K562 (cell line): ENCODE results near the gene KCTD1. TPM values are rescaled to one million over a fixed set of nuclear protein-coding genes. Genes with fewer than 3 reads are reported as not detected.

ENCODE experiments used
- ATAC-seq: fragments of 200-7000 bp; cut with Tn5 transposase; 3 replicates; pipeline ENCODE4 v1.9.1; 2020; ENCODE audit warnings: moderate library complexity
- BruUV-seq: library from RNA; stranded (reverse); fragments of 400-500 nt; replicated peaks from 2 replicates; lab custom pipeline; 2021; lab: Mats Ljungman, UMichigan
- CTCF ChIA-PET: fragments of 300-600 bp; formaldehyde crosslinking; extraction: SDS; loops from one replicate; lab custom pipeline; 2021; ENCODE audit warnings: low intra/inter-chr PET ratio; lab: Yijun Ruan, JAX
- POLR2A ChIA-PET: fragments of 300-600, 350-650 bp; sonication (Branson Sonifier 250); formaldehyde crosslinking; extraction: SDS; loops from one replicate; lab custom pipeline; 2021; ENCODE audit warnings: antibody characterized with exemption, inconsistent platforms; lab: Yijun Ruan, JAX
- DNase-seq, 4 experiments: peaks; one replicate each; pipeline versions ENCODE4 v3.0.0 to v3.0.0-alpha.2; 2011 to 2018; ENCODE audit warnings: low spot score in 3 of 4, mixed read lengths in 3 of 4; ENCODE audit errors: extremely low read depth in 1 of 4
- FAIRE-seq: peaks from 2 replicates; lab custom pipeline; 2011; peaks lifted over from hg19 to GRCh38; lab: Jason Lieb, UNC
- H2AFZ ChIP-seq: 2 replicates; pipeline ENCODE4 v1.6.0; 2011; ENCODE audit warnings: low read depth, low read length, control low read depth, inconsistent platforms
- H3K27ac ChIP-seq: fragments of 200-600 bp; 3 replicates; pipeline ENCODE4 v1.8.0; 2011; ENCODE audit warnings: low read depth, mild to moderate bottlenecking, control low read depth, inconsistent platforms, low read length, moderate library complexity, mixed read lengths; ENCODE audit errors: extremely low read depth
- H3K27me3 ChIP-seq, 2 experiments: fragments of 300-600 bp in 1 of 2; 2 replicates in 1 of 2; 3 replicates in 1 of 2; pipeline versions ENCODE4 v1.6.0 to v1.8.0; 2011; ENCODE audit warnings: inconsistent platforms in 2 of 2, low read length in 2 of 2, mild to moderate bottlenecking in 1 of 2, mixed read lengths in 1 of 2, moderate library complexity in 1 of 2; ENCODE audit not compliant: control insufficient read depth in 2 of 2, insufficient read depth in 2 of 2
- H3K36me3 ChIP-seq: fragments of 300-600 bp; 3 replicates; pipeline ENCODE4 v1.8.0; 2011; ENCODE audit warnings: mild to moderate bottlenecking, low read length, inconsistent platforms; ENCODE audit not compliant: control insufficient read depth, insufficient read depth
- H3K4me1 ChIP-seq, 2 experiments: fragments of 200-600 bp in 1 of 2; replicated peaks in 1 of 2; 2 replicates in 1 of 2; 3 replicates in 1 of 2; pipeline versions ENCODE4 v1.5.1 to v1.8.0; 2011; ENCODE audit warnings: inconsistent platforms in 2 of 2, low read length in 2 of 2, mild to moderate bottlenecking in 1 of 2, mixed read lengths in 1 of 2, moderate library complexity in 1 of 2; ENCODE audit not compliant: control insufficient read depth in 2 of 2, insufficient read depth in 2 of 2
- H3K4me2 ChIP-seq: 2 replicates; pipeline ENCODE4 v1.6.1; 2011; ENCODE audit warnings: low read length, control low read depth, inconsistent platforms, mixed read lengths; ENCODE audit not compliant: insufficient read depth
- H3K4me3 ChIP-seq: fragments of 200-600 bp; sonication (generic), shearing (Covaris generic); 2 replicates; pipeline ENCODE4 v1.5.1; 2016; ENCODE audit warnings: control low read depth, inconsistent platforms
- H3K79me2 ChIP-seq: fragments of 200-600 bp; 3 replicates; pipeline ENCODE4 v1.8.0; 2011; ENCODE audit warnings: low read length, inconsistent platforms; ENCODE audit not compliant: control insufficient read depth, insufficient read depth
- H3K9ac ChIP-seq, 2 experiments: 2 replicates each; pipeline versions ENCODE4 v1.6.0 to v1.6.1; 2011; ENCODE audit warnings: low read depth in 2 of 2, low read length in 2 of 2, control low read depth in 1 of 2, inconsistent platforms in 1 of 2, mild to moderate bottlenecking in 1 of 2, mixed read lengths in 1 of 2; ENCODE audit not compliant: insufficient read depth in 1 of 2
- H3K9me1 ChIP-seq: one replicate; pipeline ENCODE4 v1.6.0; 2011; ENCODE audit warnings: inconsistent platforms, mild to moderate bottlenecking, low read length, moderate library complexity; ENCODE audit not compliant: control insufficient read depth, insufficient read depth
- H3K9me3 ChIP-seq: replicated peaks from 2 replicates; pipeline ENCODE4 v1.5.1; 2011; ENCODE audit warnings: low read depth, low read length, inconsistent platforms; ENCODE audit not compliant: control insufficient read depth, insufficient read depth
- H4K20me1 ChIP-seq: replicated peaks from 2 replicates; pipeline ENCODE4 v1.6.1; 2011; ENCODE audit warnings: low read length, inconsistent platforms, mixed read lengths; ENCODE audit not compliant: control insufficient read depth, insufficient read depth
- CBX5 ChIP-seq: IDR thresholded peaks from 2 replicates; pipeline ENCODE4 v1.6.1; 2014; ENCODE audit warnings: low read depth, borderline replicate concordance
- POLR2B ChIP-seq: fragments of 450-650 bp; IDR thresholded peaks from 2 replicates; pipeline ENCODE4 v1.6.1; 2018; ENCODE audit warnings: low read depth; ENCODE audit not compliant: partially characterized antibody
- PTRF ChIP-seq: fragments of 450-650 bp; IDR thresholded peaks from 2 replicates; pipeline ENCODE4 v1.6.1; 2016; ENCODE audit warnings: mild to moderate bottlenecking, missing genetic modification characterization, missing compliant biosample characterization
- SMARCA5 ChIP-seq: fragments of 450-650 bp; IDR thresholded peaks from 2 replicates; pipeline ENCODE4 v1.6.1; 2016
- TFAM ChIP-seq: fragments of 250-450 bp; sonication (Bioruptor Pico); conservative IDR thresholded peaks from 2 replicates; pipeline ENCODE4 v1.5.0; 2021; ENCODE audit warnings: mild to moderate bottlenecking, moderate library complexity
- ZBED1 ChIP-seq: IDR thresholded peaks from 2 replicates; pipeline ENCODE4 v1.6.1; 2014
- WGBS: fragments of 100-300 bp; shearing (Covaris generic); methylation state at CpG from one replicate; pipeline ENCODE4 v1.1.6; 2016; ENCODE audit warnings: low coverage, mixed read lengths; ENCODE audit not compliant: insufficient coverage; ENCODE audit errors: missing lambda C conversion rate; 5-methylcytosine and 5-hydroxymethylcytosine counted together
- in situ Hi-C: fragments of 300-500 bp; cut with MboI; formaldehyde crosslinking; loops from 4 replicates; pipeline ENCODE4 v1.15.0; 2018; ENCODE audit warnings: inconsistent platforms, mixed read lengths
- intact Hi-C: fragments of 100-400 bp; cut with micrococcal nuclease; formaldehyde crosslinking; loops from 2 replicates; pipeline ENCODE4 v1.14.2; 2022
- polyA plus RNA-seq, 8 experiments: library from polyadenylated mRNA; depleted of rRNA in 4 of 8; stranded (reverse) in 5 of 8; unstranded in 3 of 8; fragments of >200 nt; fragmentation: Nextera tagmentation in 2 of 8; fragmentation: Illumina TruSeq in 1 of 8; extraction: Ambion mirVana in 2 of 8; extraction: Trizol in 1 of 8; gene quantifications; 2 replicates each; pipeline versions ENCODE4 v1.2.1 to v1.2.3, GENCODE V29; 2011 to 2014; ENCODE audit warnings: inconsistent platforms in 1 of 8, missing spikeins in 1 of 8
- total RNA-seq, 7 experiments: library from RNA; depleted of rRNA in 6 of 7; stranded (reverse); fragments of >200 nt in 6 of 7; fragmentation: Illumina TruSeq in 2 of 7; extraction: Trizol in 2 of 7; gene quantifications; 2 replicates each; pipeline versions ENCODE4 v1.2.1 to v1.2.3, GENCODE V29; 2011 to 2021; ENCODE audit warnings: low replicate concordance in 1 of 7
- TF ChIP-seq, protein P1 (sequence below): sonication (generic); formaldehyde crosslinking; IDR thresholded peaks from 2 replicates; pipeline ENCODE4 v1.4.0; 2020; ENCODE audit warnings: mild to moderate bottlenecking, missing genetic modification reagents

Gene KCTD1
- total and polyA plus RNA-seq, 9 of the 15 experiments (the other 6 are each of a cell fraction or from before 2014, with no cell fraction given) = not detected

DNA sequence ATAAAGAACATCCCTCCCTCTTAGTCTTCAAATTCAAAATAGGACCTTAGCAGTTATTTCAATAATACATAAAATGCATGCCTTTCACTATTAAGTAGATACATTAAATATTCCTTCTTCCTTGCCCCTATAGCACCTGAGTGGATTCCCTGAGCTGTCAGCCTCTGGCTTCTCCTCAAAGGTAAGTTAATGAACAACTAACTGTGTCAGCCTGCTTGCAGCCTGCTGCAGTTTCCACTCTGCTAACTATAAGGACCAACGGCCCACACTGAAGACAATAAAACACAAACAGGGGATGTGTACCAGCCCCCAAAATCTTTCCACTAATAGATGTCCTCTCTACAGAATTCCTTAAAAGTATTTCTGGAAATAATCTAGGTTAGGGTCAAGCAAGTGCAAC lies 5.0 kb downstream of the KCTD1 start (continued):
- no peak for TF ChIP-seq POLR2B

DNA sequence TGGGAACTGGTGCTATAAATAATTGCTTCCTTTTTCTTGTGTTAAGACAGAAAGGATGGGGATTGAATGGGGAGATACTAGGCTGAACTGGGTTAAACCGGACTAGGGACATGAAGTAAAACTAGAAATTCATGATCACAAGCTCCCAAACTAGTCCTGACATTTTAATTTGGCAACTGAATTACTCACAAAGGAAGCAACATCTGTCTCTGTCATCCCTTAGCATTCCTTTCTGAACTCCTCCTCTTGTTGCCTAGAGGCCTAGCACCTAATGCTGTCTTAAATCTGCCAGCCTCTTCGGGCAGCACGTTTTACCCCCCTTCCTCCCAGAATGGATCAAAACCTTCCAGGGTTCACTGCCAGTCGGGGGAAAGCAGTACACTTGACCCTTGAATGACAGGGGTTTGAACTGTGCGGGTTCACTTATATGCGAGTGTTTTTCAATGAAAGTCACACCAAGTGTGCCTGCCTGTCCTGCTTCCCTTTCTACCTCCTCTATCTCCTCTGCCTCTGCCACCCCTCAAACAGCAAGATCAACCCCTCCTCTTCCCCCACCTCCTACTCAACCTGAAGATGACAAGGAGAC lies 8.2 kb downstream of the KCTD1 start:
- in situ Hi-C loops (no loop called here), intact Hi-C loops (no loop called here)
- H3K79me2 ChIP-seq = no peaks in the 10 kb centered on the region
- ChIA-PET CTCF (no interaction called here), POLR2A (no interaction called here)
- no peaks in the 10 kb centered on the region for H3K36me3 ChIP-seq
- no peak overlapping the region for H2AFZ ChIP-seq
- H3K9me1 ChIP-seq = no peaks in the 10 kb centered on the region
- no peaks in the 10 kb centered on the region for H3K4me1 ChIP-seq
- no peaks in the 10 kb centered on the region for H3K9me3 ChIP-seq
- no peak overlapping the region for H3K27ac ChIP-seq
- no peak overlapping the region for H3K4me2 ChIP-seq
- TF ChIP-seq ZBED1 (no peak), TFAM (CRISPR knock-in tag) (no peak), CBX5 (no peak), PTRF (tag) (no peak), SMARCA5 (no peak)
- TF ChIP-seq, protein P1, sequence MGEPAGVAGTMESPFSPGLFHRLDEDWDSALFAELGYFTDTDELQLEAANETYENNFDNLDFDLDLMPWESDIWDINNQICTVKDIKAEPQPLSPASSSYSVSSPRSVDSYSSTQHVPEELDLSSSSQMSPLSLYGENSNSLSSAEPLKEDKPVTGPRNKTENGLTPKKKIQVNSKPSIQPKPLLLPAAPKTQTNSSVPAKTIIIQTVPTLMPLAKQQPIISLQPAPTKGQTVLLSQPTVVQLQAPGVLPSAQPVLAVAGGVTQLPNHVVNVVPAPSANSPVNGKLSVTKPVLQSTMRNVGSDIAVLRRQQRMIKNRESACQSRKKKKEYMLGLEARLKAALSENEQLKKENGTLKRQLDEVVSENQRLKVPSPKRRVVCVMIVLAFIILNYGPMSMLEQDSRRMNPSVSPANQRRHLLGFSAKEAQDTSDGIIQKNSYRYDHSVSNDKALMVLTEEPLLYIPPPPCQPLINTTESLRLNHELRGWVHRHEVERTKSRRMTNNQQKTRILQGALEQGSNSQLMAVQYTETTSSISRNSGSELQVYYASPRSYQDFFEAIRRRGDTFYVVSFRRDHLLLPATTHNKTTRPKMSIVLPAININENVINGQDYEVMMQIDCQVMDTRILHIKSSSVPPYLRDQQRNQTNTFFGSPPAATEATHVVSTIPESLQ = no peak
- no peak overlapping the region for H3K4me3 ChIP-seq
- no peaks in the 10 kb centered on the region for H4K20me1 ChIP-seq
- WGBS = 0% methylated on average over 6 of the region's 6 CpGs
- H3K27me3 ChIP-seq = no peaks in the 10 kb centered on the region
- DNase-seq = no peak
- no peak for ATAC-seq
- FAIRE-seq = no peak
- BruUV-seq = no TSS peak
- H3K9ac ChIP-seq = no peak overlapping the region
